HEK293T (cell line): ENCODE measurements around the gene GZF1.

Source experiments
- ARNT ChIP-seq: fragments of 450-650 bp; IDR thresholded peaks from 2 replicates; pipeline ENCODE4 v1.6.1; 2017; ENCODE audit warnings: mild to moderate bottlenecking
- BHLHE40 ChIP-seq: fragments of 450-650 bp; IDR thresholded peaks from 2 replicates; pipeline ENCODE4 v1.6.1; 2016; ENCODE audit warnings: mild to moderate bottlenecking, moderate library complexity, borderline replicate concordance
- ELF4 ChIP-seq: fragments of 450-650 bp; IDR thresholded peaks from 2 replicates; pipeline ENCODE4 v1.6.1; 2017; ENCODE audit warnings: antibody characterized with exemption
- FOXA1 ChIP-seq: fragments of 450-650 bp; IDR thresholded peaks from 2 replicates; pipeline ENCODE4 v1.6.1; 2016; ENCODE audit warnings: mild to moderate bottlenecking
- FOXK2 ChIP-seq: fragments of 450-650 bp; IDR thresholded peaks from 2 replicates; pipeline ENCODE4 v1.6.1; 2016; ENCODE audit warnings: mild to moderate bottlenecking
- FOXM1 ChIP-seq: fragments of 450-650 bp; IDR thresholded peaks from 2 replicates; pipeline ENCODE4 v1.6.1; 2017; ENCODE audit warnings: mild to moderate bottlenecking, borderline replicate concordance
- HDGF ChIP-seq: fragments of 450-650 bp; IDR thresholded peaks from 2 replicates; pipeline ENCODE4 v1.6.1; 2017; ENCODE audit warnings: antibody characterized with exemption, borderline replicate concordance
- L3MBTL2 ChIP-seq: fragments of 450-650 bp; conservative IDR thresholded peaks from 2 replicates; pipeline ENCODE4 v1.6.1; 2016; ENCODE audit warnings: mild to moderate bottlenecking
- LEF1 ChIP-seq: fragments of 450-650 bp; IDR thresholded peaks from 2 replicates; pipeline ENCODE4 v1.6.1; 2017; ENCODE audit warnings: mild to moderate bottlenecking, borderline replicate concordance
- NFRKB ChIP-seq: fragments of 450-650 bp; IDR thresholded peaks from 2 replicates; pipeline ENCODE4 v1.6.1; 2016; ENCODE audit warnings: mild to moderate bottlenecking, moderate library complexity
- SP1 ChIP-seq: fragments of 450-650 bp; IDR thresholded peaks from 2 replicates; pipeline ENCODE4 v1.6.1; 2017
- SUZ12 ChIP-seq: fragments of 450-650 bp; IDR thresholded peaks from 2 replicates; pipeline ENCODE4 v1.6.1; 2016; ENCODE audit warnings: mild to moderate bottlenecking
- TARDBP ChIP-seq: fragments of 450-650 bp; IDR thresholded peaks from 2 replicates; pipeline ENCODE4 v1.6.1; 2016
- TF ChIP-seq, protein P1 (sequence below): fragments of 450-650 bp; IDR thresholded peaks from 2 replicates; pipeline ENCODE4 v1.6.1; 2016

DNA sequence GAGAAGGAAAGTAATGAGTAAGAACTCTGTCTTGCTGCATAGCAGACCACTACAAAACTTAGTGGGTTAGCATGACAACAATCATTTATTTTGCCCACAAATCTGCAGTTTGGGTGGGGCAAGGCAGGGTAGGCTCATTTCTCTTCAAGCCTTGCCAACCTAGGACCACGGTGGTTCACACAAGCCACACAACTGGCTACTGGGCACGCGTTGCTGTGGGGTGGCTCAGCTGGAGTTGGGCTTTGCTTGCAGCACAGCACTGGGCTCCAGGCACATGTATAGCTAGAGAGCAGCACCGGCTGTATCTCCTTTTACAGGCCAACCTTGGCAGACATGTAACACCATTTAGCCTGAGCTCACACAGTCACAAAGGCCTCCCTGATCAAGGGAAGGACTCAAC lies 16.0 kb upstream of the GZF1 start:
- no peak for TF ChIP-seq ARNT
- no peak for TF ChIP-seq SUZ12
- no peak for TF ChIP-seq FOXM1
- TF ChIP-seq LEF1, result no peak
- no peak for TF ChIP-seq BHLHE40
- no peak for TF ChIP-seq FOXK2
- no peak for TF ChIP-seq SP1
- no peak for TF ChIP-seq L3MBTL2
- no peak for TF ChIP-seq TARDBP
- TF ChIP-seq, protein P1, sequence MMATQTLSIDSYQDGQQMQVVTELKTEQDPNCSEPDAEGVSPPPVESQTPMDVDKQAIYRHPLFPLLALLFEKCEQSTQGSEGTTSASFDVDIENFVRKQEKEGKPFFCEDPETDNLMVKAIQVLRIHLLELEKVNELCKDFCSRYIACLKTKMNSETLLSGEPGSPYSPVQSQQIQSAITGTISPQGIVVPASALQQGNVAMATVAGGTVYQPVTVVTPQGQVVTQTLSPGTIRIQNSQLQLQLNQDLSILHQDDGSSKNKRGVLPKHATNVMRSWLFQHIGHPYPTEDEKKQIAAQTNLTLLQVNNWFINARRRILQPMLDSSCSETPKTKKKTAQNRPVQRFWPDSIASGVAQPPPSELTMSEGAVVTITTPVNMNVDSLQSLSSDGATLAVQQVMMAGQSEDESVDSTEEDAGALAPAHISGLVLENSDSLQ, result no peak
- TF ChIP-seq NFRKB, result no peak
- TF ChIP-seq ELF4, result no peak
- TF ChIP-seq HDGF, result no peak
- no peak for TF ChIP-seq FOXA1
